Nephron progenitor cell (in vitro differentiated cells): ENCODE measurements around the gene RDH11.

Experiments used
- DNase-seq: peaks from one replicate; pipeline ENCODE4 v3.0.0; 2021
- H3K27ac Mint-ChIP-seq: 2 replicates; pipeline ENCODE4 v1.8.0; 2021; ENCODE audit warnings: mild to moderate bottlenecking, moderate library complexity, mixed read lengths
- H3K27me3 Mint-ChIP-seq: 2 replicates; pipeline ENCODE4 v1.8.0; 2021; ENCODE audit warnings: mild to moderate bottlenecking, low read depth, mixed read lengths; ENCODE audit not compliant: poor library complexity
- H3K36me3 Mint-ChIP-seq: 2 replicates; pipeline ENCODE4 v1.8.0; 2021; ENCODE audit warnings: low read depth, mixed read lengths
- H3K4me1 Mint-ChIP-seq: 2 replicates; pipeline ENCODE4 v1.8.0; 2021; ENCODE audit warnings: mixed read lengths
- H3K4me3 Mint-ChIP-seq: 2 replicates; pipeline ENCODE4 v1.8.0; 2021; ENCODE audit warnings: mild to moderate bottlenecking, moderate library complexity, mixed read lengths
- H3K9me3 Mint-ChIP-seq: 2 replicates; pipeline ENCODE4 v1.8.0; 2021; ENCODE audit warnings: mild to moderate bottlenecking, moderate library complexity, mixed read lengths
- TF ChIP-seq, protein P1 (sequence below): fragments of 200-600 bp; sonication (generic); IDR thresholded peaks from 2 replicates; pipeline ENCODE4 v1.5.0; 2021; ENCODE audit warnings: antibody characterized with exemption

The RDH11 gene

GRCh38 chr14:67680121-67680602 lies 15.4 kb downstream of the RDH11 start:
- H3K36me3 Mint-ChIP-seq: peaks cover 71% of the 10 kb centered on the region
- DNase-seq: no peak
- H3K27me3 Mint-ChIP-seq: no peaks in the 10 kb centered on the region
- H3K4me3 Mint-ChIP-seq: no peak overlapping the region
- TF ChIP-seq, protein P1, sequence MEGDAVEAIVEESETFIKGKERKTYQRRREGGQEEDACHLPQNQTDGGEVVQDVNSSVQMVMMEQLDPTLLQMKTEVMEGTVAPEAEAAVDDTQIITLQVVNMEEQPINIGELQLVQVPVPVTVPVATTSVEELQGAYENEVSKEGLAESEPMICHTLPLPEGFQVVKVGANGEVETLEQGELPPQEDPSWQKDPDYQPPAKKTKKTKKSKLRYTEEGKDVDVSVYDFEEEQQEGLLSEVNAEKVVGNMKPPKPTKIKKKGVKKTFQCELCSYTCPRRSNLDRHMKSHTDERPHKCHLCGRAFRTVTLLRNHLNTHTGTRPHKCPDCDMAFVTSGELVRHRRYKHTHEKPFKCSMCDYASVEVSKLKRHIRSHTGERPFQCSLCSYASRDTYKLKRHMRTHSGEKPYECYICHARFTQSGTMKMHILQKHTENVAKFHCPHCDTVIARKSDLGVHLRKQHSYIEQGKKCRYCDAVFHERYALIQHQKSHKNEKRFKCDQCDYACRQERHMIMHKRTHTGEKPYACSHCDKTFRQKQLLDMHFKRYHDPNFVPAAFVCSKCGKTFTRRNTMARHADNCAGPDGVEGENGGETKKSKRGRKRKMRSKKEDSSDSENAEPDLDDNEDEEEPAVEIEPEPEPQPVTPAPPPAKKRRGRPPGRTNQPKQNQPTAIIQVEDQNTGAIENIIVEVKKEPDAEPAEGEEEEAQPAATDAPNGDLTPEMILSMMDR: no peak
- H3K27ac Mint-ChIP-seq: no peak overlapping the region
- H3K4me1 Mint-ChIP-seq: peaks cover 7% of the 10 kb centered on the region
- H3K9me3 Mint-ChIP-seq: no peaks in the 10 kb centered on the region

DNA sequence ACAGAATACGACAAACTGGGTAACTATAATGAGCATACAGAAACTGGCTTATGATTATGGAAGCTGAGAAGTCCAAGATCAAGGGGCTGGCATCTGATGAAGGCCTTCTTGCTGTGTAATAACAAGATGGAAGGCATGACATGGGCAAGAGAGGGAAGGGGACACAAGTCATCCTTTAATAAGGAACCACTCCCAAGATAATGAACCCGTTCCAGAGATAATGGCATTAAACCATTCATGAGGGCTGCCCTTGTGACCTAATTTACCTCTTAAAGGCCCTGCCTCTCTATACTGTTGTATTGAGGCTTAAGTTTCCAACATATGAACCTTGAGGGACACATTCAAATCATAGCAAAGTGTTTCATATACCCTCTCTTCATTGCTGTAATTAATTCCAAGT lies 16.6 kb downstream of the RDH11 start:
- DNase-seq: no peak

GRCh38 chr14:67675219-67675582 lies 20.4 kb downstream of the RDH11 start:
- DNase-seq: no peak
- TF ChIP-seq, protein P1: no peak
- peaks cover 33% of the 10 kb centered on the region for H3K36me3 Mint-ChIP-seq
- no peaks in the 10 kb centered on the region for H3K27me3 Mint-ChIP-seq
- H3K27ac Mint-ChIP-seq: peak overlapping the region; percentile 99
- H3K4me3 Mint-ChIP-seq: peak overlapping the region; percentile 92
- no peaks in the 10 kb centered on the region for H3K9me3 Mint-ChIP-seq
- peaks cover 33% of the 10 kb centered on the region for H3K4me1 Mint-ChIP-seq

More for the DNA sequence above, 16.6 kb downstream of the RDH11 start:
- Mint-ChIP-seq H3K27ac (no peak overlapping the region), H3K27me3 (no peaks in the 10 kb centered on the region), H3K4me1 (peaks cover 9% of the 10 kb centered on the region), H3K9me3 (no peaks in the 10 kb centered on the region), H3K4me3 (no peak overlapping the region), H3K36me3 (peaks cover 59% of the 10 kb centered on the region)
- TF ChIP-seq, protein P1: no peak

DNA sequence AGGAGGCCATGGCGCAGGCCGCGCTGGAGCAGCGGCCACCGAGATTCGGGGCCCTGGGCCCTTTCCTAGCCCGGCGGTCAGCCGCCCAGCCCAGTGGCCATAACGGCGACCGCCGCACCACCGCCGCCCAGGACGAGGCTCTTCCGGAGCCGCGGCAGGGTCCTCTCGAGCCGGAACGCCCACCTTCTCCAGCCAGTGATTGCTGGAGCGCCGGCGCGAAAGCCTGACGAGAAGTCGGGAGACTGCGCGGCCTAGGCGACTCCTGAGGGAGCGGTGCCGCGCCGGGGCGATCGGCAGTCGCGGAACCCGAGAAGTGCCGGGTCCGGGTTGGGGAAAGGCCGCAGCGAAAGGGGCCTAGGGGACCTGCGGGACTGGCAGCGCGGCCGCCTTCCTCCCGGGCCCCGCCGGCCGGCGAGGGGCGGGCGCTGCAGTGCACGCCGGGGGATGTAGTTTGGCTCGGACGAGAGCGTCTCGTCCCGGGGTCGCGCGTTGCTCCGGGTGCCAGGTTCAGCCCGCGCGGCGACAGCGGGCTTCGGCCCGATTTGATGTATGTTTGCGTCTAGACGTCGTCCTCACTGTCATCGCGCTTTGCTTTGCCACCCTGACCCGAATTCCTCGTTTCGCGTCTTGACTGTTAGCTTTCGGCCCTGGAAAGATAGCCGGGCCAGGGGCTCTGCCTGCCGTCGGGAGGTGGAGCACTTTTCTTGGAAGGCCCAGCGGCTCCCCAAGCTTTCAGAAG lies 20.9 kb downstream of the RDH11 start, which contains the start of gene VTI1B:
VTI1B (minus strand) TSS at position 153 of the 739 bp plus-strand sequence; CDS start at position 10, 143 bp downstream.
- peak; percentile 82 for DNase-seq
- TF ChIP-seq, protein P1: no peak
- Mint-ChIP-seq H3K36me3 (peaks cover 33% of the 10 kb centered on the region), H3K4me3 (peak within 1 kb of the TSS; percentile 92), H3K27me3 (no peaks in the 10 kb centered on the region), H3K27ac (peak within 1 kb of the TSS; percentile 99), H3K9me3 (no peaks in the 10 kb centered on the region), H3K4me1 (peaks cover 33% of the 10 kb centered on the region)

DNA sequence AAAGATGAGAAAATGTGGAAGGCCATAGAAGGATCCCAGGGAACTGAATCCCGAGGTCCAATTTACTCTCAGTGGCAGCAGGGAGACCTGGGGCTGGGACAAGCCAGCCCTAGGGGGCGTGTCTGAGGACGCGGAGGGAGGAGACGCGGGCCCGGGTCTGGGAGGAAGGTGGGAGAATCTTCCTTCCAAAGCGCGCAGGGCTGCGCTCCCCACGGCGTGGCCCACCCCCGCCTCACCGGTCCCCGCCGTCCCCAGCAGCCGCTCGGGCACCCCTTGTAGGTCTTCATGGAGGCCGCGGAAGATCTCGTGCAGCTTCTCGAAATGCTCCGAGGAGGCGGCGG lies 21.5 kb downstream of the RDH11 start:
- Mint-ChIP-seq H3K27ac (peak overlapping the region; percentile 98), H3K4me1 (peaks cover 33% of the 10 kb centered on the region), H3K27me3 (no peaks in the 10 kb centered on the region), H3K9me3 (no peaks in the 10 kb centered on the region), H3K4me3 (peak overlapping the region; percentile 92), H3K36me3 (peaks cover 33% of the 10 kb centered on the region)
- TF ChIP-seq, protein P1: no peak
- DNase-seq: peak; percentile 86

DNA sequence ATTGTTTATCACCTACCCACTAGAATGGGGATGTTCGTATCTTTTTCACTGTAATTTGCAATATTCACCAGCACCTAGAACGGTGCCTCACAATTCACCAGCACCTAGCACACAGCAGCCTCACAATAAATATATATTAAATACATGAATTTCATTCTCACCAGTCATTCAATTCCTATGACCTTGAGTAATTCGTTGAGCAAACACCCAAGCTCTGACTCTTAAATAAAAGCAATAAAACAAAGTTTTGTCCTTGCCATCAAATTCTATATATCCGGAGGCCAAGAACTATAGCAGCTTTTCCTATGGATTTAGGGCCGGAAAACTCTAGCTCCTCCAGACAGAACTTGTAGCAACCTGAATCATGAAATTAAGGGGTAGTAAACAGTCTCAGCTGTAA lies 22.1 kb downstream of the RDH11 start:
- H3K27me3 Mint-ChIP-seq: no peaks in the 10 kb centered on the region
- H3K36me3 Mint-ChIP-seq: peaks cover 27% of the 10 kb centered on the region
- peak overlapping the region; percentile 96 for H3K27ac Mint-ChIP-seq
- TF ChIP-seq, protein P1: no peak
- peaks cover 33% of the 10 kb centered on the region for H3K4me1 Mint-ChIP-seq
- DNase-seq: no peak
- peak overlapping the region; percentile 92 for H3K4me3 Mint-ChIP-seq
- H3K9me3 Mint-ChIP-seq: no peaks in the 10 kb centered on the region
